K562 (cell line): ENCODE measurements around the gene KCTD13.

Experiments used
- AFF4 ChIP-seq: sonication (generic); formaldehyde crosslinking; IDR thresholded peaks from 2 replicates; pipeline ENCODE4 v1.8.0; 2023; ENCODE audit warnings: mild to moderate bottlenecking, missing genetic modification reagents
- NR2C1 ChIP-seq, 2 experiments: fragments of 450-650 bp; IDR thresholded peaks; 2 replicates each; pipeline ENCODE4 v1.6.1; 2017; ENCODE audit warnings: mild to moderate bottlenecking in 2 of 2, antibody characterized with exemption in 1 of 2, inconsistent platforms in 1 of 2, missing compliant biosample characterization in 1 of 2, missing genetic modification characterization in 1 of 2
- PHF20 ChIP-seq: fragments of 450-650 bp; IDR thresholded peaks from 2 replicates; pipeline ENCODE4 v1.6.1; 2018; ENCODE audit not compliant: partially characterized antibody
- POLR2AphosphoS5 ChIP-seq: IDR thresholded peaks from 2 replicates; pipeline ENCODE4 v1.6.1; 2011; ENCODE audit warnings: mild to moderate bottlenecking, low read depth, low read length, moderate library complexity; ENCODE audit not compliant: control insufficient read depth, insufficient read depth
- ZFP36 ChIP-seq: fragments of 150-350 bp; IDR thresholded peaks from 2 replicates; pipeline ENCODE4 v1.6.1; 2018; ENCODE audit warnings: low read length, low read depth; ENCODE audit not compliant: partially characterized antibody
- ZNF165 ChIP-seq: fragments of 250-450 bp; sonication (Bioruptor Pico); IDR thresholded peaks from 2 replicates; pipeline ENCODE4 v1.4.0; 2020; ENCODE audit warnings: borderline replicate concordance
- ZNF311 ChIP-seq: fragments of 250-450 bp; sonication (Bioruptor Pico); IDR thresholded peaks from 2 replicates; pipeline ENCODE4 v1.4.0; 2020; ENCODE audit warnings: mild to moderate bottlenecking, moderate library complexity
- TF ChIP-seq, protein P1 (sequence below), 3 experiments: IDR thresholded peaks in 2 of 3; conservative IDR thresholded peaks in 1 of 3; 2 replicates each; pipeline ENCODE4 v1.5.1; 2011 to 2012; ENCODE audit warnings: low read length in 3 of 3, mild to moderate bottlenecking in 3 of 3, control low read depth in 2 of 3, improper control_type of control experiment in 1 of 3, inconsistent platforms in 1 of 3, low read depth in 1 of 3, mixed read lengths in 1 of 3, moderate library complexity in 1 of 3; ENCODE audit not compliant: insufficient read depth in 2 of 3

DNA sequence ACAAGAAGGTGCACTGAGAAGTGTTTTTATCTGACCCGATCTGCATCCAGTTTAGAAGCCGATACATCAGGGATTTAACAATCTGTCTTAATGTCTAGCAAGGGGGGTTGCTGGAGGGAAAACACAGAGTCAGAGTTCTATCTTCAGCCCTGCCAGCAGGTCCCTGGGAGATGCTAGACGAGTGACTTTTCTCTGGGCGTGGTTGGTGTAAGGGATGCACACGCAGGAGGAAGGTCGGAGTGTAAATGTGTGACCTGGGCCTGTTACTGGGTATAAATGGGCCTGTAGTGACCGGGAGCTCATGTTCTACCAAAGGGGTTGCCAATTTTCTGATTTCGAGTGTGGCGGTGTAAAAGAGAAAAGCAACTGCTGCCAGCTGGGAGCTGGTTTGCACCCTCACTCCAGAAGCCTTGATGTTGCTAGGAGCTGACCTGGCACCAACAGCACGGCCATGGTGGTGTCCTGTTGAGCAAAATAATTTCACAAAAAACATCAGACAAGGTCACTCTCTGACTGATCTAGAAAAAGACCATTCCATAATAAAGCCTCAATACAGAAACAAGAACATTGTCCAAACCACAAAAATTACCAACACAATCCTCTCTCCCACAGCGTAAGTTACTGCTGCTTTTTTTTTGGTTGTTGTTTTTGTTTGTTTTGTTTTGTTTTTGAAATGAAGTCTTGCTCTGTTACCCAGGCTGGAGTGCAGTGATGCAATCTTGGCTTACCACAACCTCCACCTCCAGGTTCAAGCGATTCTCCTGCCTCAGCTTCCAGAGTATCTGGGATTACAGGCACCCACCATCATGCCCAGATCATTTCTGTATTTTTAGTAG, 1.3 kb upstream of the KCTD13 start:
- no peak for TF ChIP-seq ZNF311 (CRISPR knock-in tag)
- no peak for TF ChIP-seq PHF20
- TF ChIP-seq ZFP36, result no peak
- no peak for TF ChIP-seq NR2C1 (IDR thresholded peaks at IDR 0.05)
- no peak for TF ChIP-seq NR2C1 (tag; IDR thresholded peaks at IDR 0.05)
- TF ChIP-seq, protein P1, sequence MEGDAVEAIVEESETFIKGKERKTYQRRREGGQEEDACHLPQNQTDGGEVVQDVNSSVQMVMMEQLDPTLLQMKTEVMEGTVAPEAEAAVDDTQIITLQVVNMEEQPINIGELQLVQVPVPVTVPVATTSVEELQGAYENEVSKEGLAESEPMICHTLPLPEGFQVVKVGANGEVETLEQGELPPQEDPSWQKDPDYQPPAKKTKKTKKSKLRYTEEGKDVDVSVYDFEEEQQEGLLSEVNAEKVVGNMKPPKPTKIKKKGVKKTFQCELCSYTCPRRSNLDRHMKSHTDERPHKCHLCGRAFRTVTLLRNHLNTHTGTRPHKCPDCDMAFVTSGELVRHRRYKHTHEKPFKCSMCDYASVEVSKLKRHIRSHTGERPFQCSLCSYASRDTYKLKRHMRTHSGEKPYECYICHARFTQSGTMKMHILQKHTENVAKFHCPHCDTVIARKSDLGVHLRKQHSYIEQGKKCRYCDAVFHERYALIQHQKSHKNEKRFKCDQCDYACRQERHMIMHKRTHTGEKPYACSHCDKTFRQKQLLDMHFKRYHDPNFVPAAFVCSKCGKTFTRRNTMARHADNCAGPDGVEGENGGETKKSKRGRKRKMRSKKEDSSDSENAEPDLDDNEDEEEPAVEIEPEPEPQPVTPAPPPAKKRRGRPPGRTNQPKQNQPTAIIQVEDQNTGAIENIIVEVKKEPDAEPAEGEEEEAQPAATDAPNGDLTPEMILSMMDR (IDR thresholded peaks at IDR 0.05 in 2 of 3, conservative IDR thresholded peaks at IDR 0.05 in 1 of 3; ENCODE audit: insufficient read depth in 2 of 3, low read depth in 1 of 3, low read length in 3 of 3), result no peak
- TF ChIP-seq POLR2AphosphoS5, result no peak
- no peak for TF ChIP-seq AFF4 (CRISPR knock-in tag)
- no peak for TF ChIP-seq ZNF165 (CRISPR knock-in tag)
